Pancreas (tissue), 10 donors: ENCODE data around the gene LRRC4C. TPM values are rescaled to one million over a fixed set of nuclear protein-coding genes. Genes with fewer than 3 reads are reported as not detected.

Experiments used
- ATAC-seq, 4 donors: fragments of 200-7000 bp; cut with Tn5 transposase; one replicate each; pipeline versions ENCODE4 v1.8.0 to v1.9.1; 2020; ENCODE audit warnings: mild to moderate bottlenecking in 4 of 4, moderate library complexity in 4 of 4
- DNase-seq, 6 donors: peaks; one replicate each; pipeline ENCODE4 v3.0.0-alpha.2; 2020
- FAIRE-seq: peaks from 2 replicates; lab custom pipeline; 2012; peaks lifted over from hg19 to GRCh38; lab: Jason Lieb, UNC
- H3K27ac ChIP-seq, 4 donors: fragments of 200-600 bp; sonication (generic); 1 replicate in 3 of 4; 2 replicates in 1 of 4; pipeline versions ENCODE4 v1.5.0 to v1.8.0; 2020
- H3K27me3 ChIP-seq, 4 donors: fragments of 200-600 bp; one replicate each; pipeline ENCODE4 v1.8.0; 2021
- H3K36me3 ChIP-seq, 3 donors: fragments of 200-600 bp; sonication (generic) in 1 of 3; one replicate each; pipeline versions ENCODE4 v1.5.0 to v1.8.0; 2020 to 2021
- H3K4me1 ChIP-seq, 3 donors: fragments of 200-600 bp; one replicate each; pipeline ENCODE4 v1.8.0; 2021
- H3K4me3 ChIP-seq, 4 donors: fragments of 200-600 bp; sonication (generic) in 2 of 4; one replicate each; pipeline versions ENCODE4 v1.5.0 to v1.8.0; 2020 to 2021
- H3K9me3 ChIP-seq, 4 donors: fragments of 200-600 bp; one replicate each; pipeline ENCODE4 v1.8.0; 2021
- CTCF ChIP-seq, 4 donors: fragments of 200-600 bp; sonication (generic) in 3 of 4; IDR thresholded peaks; one replicate each; pipeline versions ENCODE4 v1.5.0 to v1.8.0; 2021; ENCODE audit warnings: antibody characterized with exemption in 4 of 4
- WGBS, 2 donors: extraction: QIAGEN DNeasy Blood & Tissue Kit; methylation state at CpG; one replicate each; pipeline ENCODE4 v1.1.7; 2013; 5-methylcytosine and 5-hydroxymethylcytosine counted together
- intact Hi-C, 3 donors: fragments of 100-400 bp; cut with DNase I; formaldehyde crosslinking; loops; one replicate each; pipeline versions ENCODE4 v1.11.1 to v1.14.2; 2022
- polyA plus RNA-seq, 2 donors: library from polyadenylated mRNA; stranded (reverse); fragments of 200-250 nt; gene quantifications; one replicate each; pipeline ENCODE4 v1.2.3, GENCODE V29; 2013
- total RNA-seq, 6 donors: library from RNA; stranded (reverse); fragmentation: NEBNext Ultra II Directional in 4 of 6; extraction: Animal tissue kit (Norgen Biotek cat#: 25700) in 4 of 6; gene quantifications; one replicate each; pipeline versions ENCODE4 v1.2.1 to v1.2.4, GENCODE V29; 2021 to 2023
- donor health status: healthy with polysubstance abuse.
- donor health status: DM: no; HTN: no; CAD: no; lungs with moderate emphysema.
- donor health status: DM: no; HTN: no; CAD: no.
- donor health status: control.
- donor health status: control.
- donor health status: Bipolar disorder and iron deficiency.
- donor health status: DM: yes; HTN: yes; CAD: no.
- donor health status: DM: no; HTN: no; CAD: no.
- donor health status: DM: no; HTN: no; CAD: no.
- donor health status: DM: yes; HTN: yes; CAD: no.

The LRRC4C gene
- total and polyA plus RNA-seq, 8 donors: 0.04 to 0.84 (median 0.16) TPM

GRCh38 chr11:41404109-41404508, 55.3 kb downstream of the LRRC4C start:
- 10 to 16% methylated on average over 2 of the region's 2 CpGs for WGBS, 2 donors
- no peaks in the 10 kb centered on the region for H3K27me3 ChIP-seq
- ATAC-seq: peak; percentile 56 to 86 (median 70)
- H3K4me1 ChIP-seq: peaks cover 0 to 4% (median 0%) of the 10 kb centered on the region in 3 donors
- TF ChIP-seq CTCF (IDR thresholded peaks at IDR 0.05): no peak
- H3K9me3 ChIP-seq: no peaks in the 10 kb centered on the region
- intact Hi-C loops: no loop called here
- H3K36me3 ChIP-seq: no peaks in the 10 kb centered on the region
- H3K4me3 ChIP-seq: no peak overlapping the region
- no peak overlapping the region for H3K27ac ChIP-seq
- no peak for FAIRE-seq
- peak in 1 of 6 donors; percentile 13 for DNase-seq

- peak in 3 of 4 donors; percentile 27 to 48 (median 40) for ATAC-seq
- H3K9me3 ChIP-seq: no peaks in the 10 kb centered on the region
- no peaks in the 10 kb centered on the region for H3K36me3 ChIP-seq
- H3K4me3 ChIP-seq: no peak overlapping the region
- no peak for DNase-seq
- no peak for FAIRE-seq
- no peaks in the 10 kb centered on the region for H3K27me3 ChIP-seq
- peaks cover 0 to 4% (median 0%) of the 10 kb centered on the region in 3 donors for H3K4me1 ChIP-seq
- no peak overlapping the region for H3K27ac ChIP-seq
- 8 to 22% methylated on average over 2 of the region's 2 CpGs for WGBS, 2 donors
- intact Hi-C loops: no loop called here
- no peak for TF ChIP-seq CTCF (IDR thresholded peaks at IDR 0.05)
These were observed 56.0 kb downstream of the LRRC4C start for GRCh38 chr11:41403458-41403857.

- Histone ChIP-seq H3K4me1 (peaks cover 0 to 4% (median 0%) of the 10 kb centered on the region in 3 donors), H3K36me3 (no peaks in the 10 kb centered on the region), H3K9me3 (no peaks in the 10 kb centered on the region), H3K4me3 (no peak overlapping the region), H3K27ac (no peak overlapping the region), H3K27me3 (no peaks in the 10 kb centered on the region)
- ATAC-seq (no peak), FAIRE-seq (no peak), DNase-seq (no peak)
- intact Hi-C loops: no loop called here
- 67 to 83% methylated on average over 1 of the region's 1 CpG for WGBS, 2 donors
- no peak for TF ChIP-seq CTCF (IDR thresholded peaks at IDR 0.05)
These were observed 58.6 kb downstream of the LRRC4C start for GRCh38 chr11:41400819-41401382.

- no peak for DNase-seq
- Histone ChIP-seq H3K27me3 (no peaks in the 10 kb centered on the region), H3K27ac (no peak overlapping the region), H3K4me3 (no peak overlapping the region), H3K4me1 (peaks cover 0 to 4% (median 0%) of the 10 kb centered on the region in 3 donors), H3K36me3 (no peaks in the 10 kb centered on the region), H3K9me3 (no peaks in the 10 kb centered on the region)
- no peak for TF ChIP-seq CTCF (IDR thresholded peaks at IDR 0.05)
- 24 to 30% methylated on average over 4 of the region's 4 CpGs for WGBS, 2 donors
- no peak for FAIRE-seq
- intact Hi-C loops: no loop called here
- no peak for ATAC-seq
These were observed 59.3 kb downstream of the LRRC4C start for GRCh38 chr11:41400124-41400523.

- Histone ChIP-seq H3K4me3 (no peak overlapping the region), H3K36me3 (no peaks in the 10 kb centered on the region), H3K27ac (no peak overlapping the region), H3K27me3 (no peaks in the 10 kb centered on the region), H3K4me1 (peaks cover 0 to 4% (median 0%) of the 10 kb centered on the region in 3 donors), H3K9me3 (no peaks in the 10 kb centered on the region)
- 46 to 50% methylated on average over 2 of the region's 2 CpGs for WGBS, 2 donors
- no peak for DNase-seq
- TF ChIP-seq CTCF (IDR thresholded peaks at IDR 0.05): no peak
- FAIRE-seq: no peak
- intact Hi-C loops: no loop called here
- ATAC-seq: no peak
These were observed 60.1 kb downstream of the LRRC4C start for GRCh38 chr11:41399323-41399722.
